ENCODE measurements around the gene TRIM44.

DNA sequence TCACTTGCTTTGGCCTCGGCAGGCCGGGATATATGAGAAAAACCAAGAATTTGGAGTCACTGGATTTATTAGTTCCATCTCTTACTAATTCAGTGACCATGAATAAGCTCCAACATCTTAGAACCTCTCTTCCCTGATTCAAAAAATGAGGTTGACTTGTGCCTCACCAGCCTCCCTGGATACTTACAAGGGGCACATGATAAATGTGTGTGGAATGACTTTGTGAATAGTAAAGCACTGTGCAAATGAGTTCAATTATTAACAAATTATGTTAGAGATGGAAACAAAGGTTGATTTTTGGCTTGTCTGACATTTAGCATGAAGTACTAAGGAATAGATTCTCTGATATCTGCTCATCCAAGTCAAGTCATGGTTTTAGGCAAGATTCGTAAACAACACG, 104.1 kb downstream of the TRIM44 start:
- TF ChIP-seq, protein P1, sequence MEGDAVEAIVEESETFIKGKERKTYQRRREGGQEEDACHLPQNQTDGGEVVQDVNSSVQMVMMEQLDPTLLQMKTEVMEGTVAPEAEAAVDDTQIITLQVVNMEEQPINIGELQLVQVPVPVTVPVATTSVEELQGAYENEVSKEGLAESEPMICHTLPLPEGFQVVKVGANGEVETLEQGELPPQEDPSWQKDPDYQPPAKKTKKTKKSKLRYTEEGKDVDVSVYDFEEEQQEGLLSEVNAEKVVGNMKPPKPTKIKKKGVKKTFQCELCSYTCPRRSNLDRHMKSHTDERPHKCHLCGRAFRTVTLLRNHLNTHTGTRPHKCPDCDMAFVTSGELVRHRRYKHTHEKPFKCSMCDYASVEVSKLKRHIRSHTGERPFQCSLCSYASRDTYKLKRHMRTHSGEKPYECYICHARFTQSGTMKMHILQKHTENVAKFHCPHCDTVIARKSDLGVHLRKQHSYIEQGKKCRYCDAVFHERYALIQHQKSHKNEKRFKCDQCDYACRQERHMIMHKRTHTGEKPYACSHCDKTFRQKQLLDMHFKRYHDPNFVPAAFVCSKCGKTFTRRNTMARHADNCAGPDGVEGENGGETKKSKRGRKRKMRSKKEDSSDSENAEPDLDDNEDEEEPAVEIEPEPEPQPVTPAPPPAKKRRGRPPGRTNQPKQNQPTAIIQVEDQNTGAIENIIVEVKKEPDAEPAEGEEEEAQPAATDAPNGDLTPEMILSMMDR (IDR thresholded peaks at IDR 0.05): no peak
- TF ChIP-seq POLR2AphosphoS5 (IDR thresholded peaks at IDR 0.05): no peak
- no peak for TF ChIP-seq POLR2A (IDR thresholded peaks at IDR 0.05)
